H54 (cell line): Measurements from ENCODE around the gene CCL16.
"Not testable (repeated sequence)": the region's sequence is repeated elsewhere in the genome, so short reads cannot be mapped to it uniquely, and the experiment has no call there.

Experiments
- DNase-seq: peaks from one replicate; pipeline ENCODE4 v3.0.0; 2011; ENCODE audit warnings: low spot score, mixed read lengths; ENCODE audit not compliant: insufficient read length
- FAIRE-seq: peaks from 3 replicates; lab custom pipeline; 2011; peaks lifted over from hg19 to GRCh38; lab: Jason Lieb, UNC
- POLR2A ChIP-seq: IDR thresholded peaks from 2 replicates; pipeline ENCODE4 v1.6.1; 2011; ENCODE audit warnings: low read depth, mild to moderate bottlenecking, low read length

The CCL16 gene

GRCh38 chr17:35981246-35981645 lies at the start of gene CCL16:
Gene CCL16 (minus strand): TSS chr17:35981497. CDS start chr17:35981420, 77 bp downstream.
- DNase-seq (no peak), FAIRE-seq (no peak)
- no peak for TF ChIP-seq POLR2A

DNA sequence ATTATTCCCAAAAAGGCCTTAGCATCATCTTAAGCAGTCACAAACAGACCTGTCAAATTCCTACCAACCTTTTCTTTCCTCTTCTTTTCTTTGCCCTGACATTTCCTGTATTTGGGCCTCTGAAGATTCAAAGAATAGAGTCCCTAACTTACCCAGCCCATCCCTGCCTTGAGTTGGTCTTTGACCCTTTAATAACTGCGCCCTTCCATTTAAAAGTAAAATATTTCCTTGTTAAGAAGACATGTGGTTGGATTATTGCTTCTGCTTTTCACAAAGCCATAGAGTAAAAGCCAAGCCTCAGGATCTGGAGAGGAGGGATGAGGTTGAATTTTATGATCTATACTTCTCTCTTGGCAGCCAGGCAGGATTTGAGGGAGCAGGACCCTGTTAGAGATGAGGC lies 49.7 kb upstream of the CCL16 start:
- no peak for FAIRE-seq
- no peak for DNase-seq
- TF ChIP-seq POLR2A: no peak

DNA sequence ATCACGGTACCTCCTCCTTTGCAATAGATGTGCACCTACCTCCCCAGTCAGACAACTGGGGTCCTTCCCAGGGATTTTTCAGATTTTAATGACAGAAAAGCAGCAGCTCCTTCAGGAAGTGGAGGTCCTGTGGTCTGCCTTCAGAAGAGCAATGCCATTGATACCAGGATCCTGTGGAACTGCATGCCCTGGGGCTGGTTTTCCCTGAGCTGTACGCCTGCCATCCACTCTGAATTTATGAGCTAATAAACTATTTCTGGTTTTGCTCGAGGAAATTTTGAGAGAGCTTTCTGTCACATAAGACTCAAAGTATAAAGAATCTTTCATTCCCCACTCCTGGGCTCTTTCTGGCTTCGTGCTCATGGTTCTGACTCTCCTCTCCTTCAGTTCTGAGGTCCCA lies 46.5 kb upstream of the CCL16 start:
- FAIRE-seq (no peak), DNase-seq (no peak)
- TF ChIP-seq POLR2A: no peak

DNA sequence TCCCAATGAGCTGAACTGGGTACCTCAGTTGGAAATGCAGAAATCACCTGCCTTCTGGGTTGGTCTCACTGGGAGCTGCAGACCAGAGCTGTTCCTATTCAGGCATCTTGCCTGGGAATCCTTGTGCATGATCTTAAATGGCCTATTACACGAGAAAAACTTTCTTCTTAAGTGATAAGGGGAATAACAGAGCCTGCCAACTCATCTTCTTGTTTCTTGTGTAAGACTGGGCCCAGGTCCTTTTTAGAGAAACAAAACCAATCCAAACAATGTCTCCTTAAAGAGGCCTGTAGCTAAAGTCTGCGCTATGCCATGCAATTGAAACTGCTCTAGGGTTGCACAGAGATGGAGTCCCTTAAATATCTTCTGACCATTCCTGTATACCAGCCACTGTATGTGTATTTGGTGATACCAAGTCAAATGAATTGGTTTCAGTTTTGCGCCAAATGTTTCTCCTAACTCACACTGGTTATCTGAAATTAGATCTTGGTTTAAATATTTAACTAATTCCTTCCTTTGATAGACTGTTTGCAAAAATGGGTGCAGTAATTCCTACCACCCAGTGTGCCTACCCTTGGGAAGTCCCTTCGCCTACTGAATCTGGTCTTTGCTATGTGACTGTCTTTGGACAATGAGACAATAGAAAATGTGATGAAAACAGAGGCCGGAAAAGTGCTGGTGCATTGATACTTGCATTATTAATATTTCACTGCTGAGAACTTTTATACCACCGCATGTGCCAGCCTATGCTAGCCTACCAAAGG lies 43.0 kb upstream of the CCL16 start:
- FAIRE-seq (no peak), DNase-seq (no peak)
- TF ChIP-seq POLR2A: no peak

DNA sequence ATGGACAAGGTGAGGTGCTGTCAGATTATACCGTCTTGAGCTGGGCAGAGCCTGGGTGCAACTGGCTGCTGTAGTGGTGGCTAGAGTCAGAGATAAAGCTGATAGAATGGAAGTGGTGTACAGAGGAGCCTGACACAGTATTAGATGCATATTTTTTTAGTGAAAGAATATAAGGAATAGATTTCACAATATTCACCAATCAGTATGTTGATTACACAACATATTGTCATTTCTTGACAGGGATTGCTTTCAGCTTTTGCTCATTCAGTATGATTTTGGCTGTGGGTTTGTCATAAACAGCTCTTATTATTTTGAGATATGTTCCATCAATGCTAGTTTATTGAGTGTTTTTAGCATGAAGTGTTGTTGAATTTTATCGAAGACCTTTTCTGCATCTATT lies 38.1 kb upstream of the CCL16 start:
- TF ChIP-seq POLR2A: no peak
- DNase-seq: no peak
- no peak for FAIRE-seq

GRCh38 chr17:36017799-36018198 lies 36.5 kb upstream of the CCL16 start, which contains the start of gene CCL23:
Gene CCL23 (minus strand): TSS chr17:36017972. CDS start chr17:36017897, 75 bp downstream.
- no peak for TF ChIP-seq POLR2A
- DNase-seq (no peak), FAIRE-seq (no peak)

DNA sequence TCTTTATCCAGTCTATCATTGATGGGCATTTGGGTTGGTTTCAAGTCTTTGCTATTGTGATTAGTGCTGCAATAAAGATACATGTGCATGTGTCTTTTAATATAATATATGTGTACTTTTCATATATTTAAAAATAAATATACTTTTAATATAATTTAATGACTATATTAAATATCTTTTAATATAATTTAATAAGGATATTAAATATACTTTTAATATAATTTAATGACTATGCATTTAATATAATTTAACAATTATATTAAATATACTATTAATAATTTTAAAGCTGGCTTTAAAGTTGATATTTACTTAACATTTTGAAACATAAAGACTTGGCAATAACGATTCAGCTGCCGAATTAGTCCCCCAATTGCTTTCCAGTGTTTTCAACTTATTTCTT lies 35.3 kb upstream of the CCL16 start:
- no peak for DNase-seq
- TF ChIP-seq POLR2A: no peak
- no peak for FAIRE-seq

- not testable (repeated sequence) for DNase-seq, FAIRE-seq
Measured at GRCh38 chr17:36015895-36016294, 34.6 kb upstream of the CCL16 start.

- FAIRE-seq: no peak
- DNase-seq: no peak
- no peak for TF ChIP-seq POLR2A
Measured at GRCh38 chr17:36014946-36015345, 33.6 kb upstream of the CCL16 start.

DNA sequence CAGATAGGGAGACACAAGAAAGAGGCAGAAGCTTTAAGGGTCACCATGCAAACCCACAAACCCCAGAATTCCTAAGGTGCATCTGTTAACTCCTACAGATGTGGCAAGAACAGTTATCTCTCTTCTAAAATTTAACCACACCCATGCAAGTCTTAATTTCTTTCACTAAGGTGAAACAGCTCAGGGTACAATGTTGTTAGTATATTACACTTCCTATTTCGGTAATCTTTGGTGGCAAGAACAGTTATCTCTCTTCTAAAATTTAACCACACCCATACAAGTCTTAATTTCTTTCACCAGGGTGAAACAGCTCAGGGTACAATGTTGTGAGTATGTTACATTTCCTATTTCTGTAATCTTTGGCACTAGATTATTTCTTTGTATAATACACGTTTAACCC lies 29.9 kb upstream of the CCL16 start:
- FAIRE-seq (no peak), DNase-seq (no peak)
- TF ChIP-seq POLR2A: no peak

GRCh38 chr17:36008998-36009665 lies 27.8 kb upstream of the CCL16 start:
- DNase-seq: no peak
- TF ChIP-seq POLR2A: no peak
- FAIRE-seq: no peak

DNA sequence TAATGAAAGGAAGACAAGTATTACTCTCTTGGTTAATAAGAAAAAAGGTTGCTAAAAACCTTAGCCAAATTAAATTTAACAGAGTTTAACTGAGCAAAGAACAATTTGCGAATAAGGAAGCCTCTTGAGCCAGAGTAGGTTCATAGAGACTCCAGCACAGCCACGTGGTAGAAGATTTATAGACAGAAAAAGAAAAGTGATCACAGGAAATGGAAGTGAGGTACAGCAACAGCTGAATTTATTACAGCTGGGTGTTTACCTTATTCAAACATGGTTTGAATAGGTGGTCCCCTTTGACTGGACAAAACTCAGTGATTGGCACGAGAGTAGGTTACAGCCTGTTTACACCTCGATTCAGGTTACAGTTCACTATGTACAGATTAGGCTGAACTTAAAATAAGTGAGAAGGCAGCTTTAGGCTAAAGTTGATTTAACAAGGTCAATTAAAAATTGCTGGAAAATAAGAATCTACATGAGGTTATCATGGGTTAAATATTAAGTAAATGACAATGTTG lies 23.4 kb upstream of the CCL16 start:
- no peak for FAIRE-seq
- TF ChIP-seq POLR2A: no peak

GRCh38 chr17:36002631-36003030 lies 21.3 kb upstream of the CCL16 start:
- FAIRE-seq (no peak), DNase-seq (no peak)
- no peak for TF ChIP-seq POLR2A

More for the DNA sequence above, 23.4 kb upstream of the CCL16 start:
- no peak for DNase-seq

DNA sequence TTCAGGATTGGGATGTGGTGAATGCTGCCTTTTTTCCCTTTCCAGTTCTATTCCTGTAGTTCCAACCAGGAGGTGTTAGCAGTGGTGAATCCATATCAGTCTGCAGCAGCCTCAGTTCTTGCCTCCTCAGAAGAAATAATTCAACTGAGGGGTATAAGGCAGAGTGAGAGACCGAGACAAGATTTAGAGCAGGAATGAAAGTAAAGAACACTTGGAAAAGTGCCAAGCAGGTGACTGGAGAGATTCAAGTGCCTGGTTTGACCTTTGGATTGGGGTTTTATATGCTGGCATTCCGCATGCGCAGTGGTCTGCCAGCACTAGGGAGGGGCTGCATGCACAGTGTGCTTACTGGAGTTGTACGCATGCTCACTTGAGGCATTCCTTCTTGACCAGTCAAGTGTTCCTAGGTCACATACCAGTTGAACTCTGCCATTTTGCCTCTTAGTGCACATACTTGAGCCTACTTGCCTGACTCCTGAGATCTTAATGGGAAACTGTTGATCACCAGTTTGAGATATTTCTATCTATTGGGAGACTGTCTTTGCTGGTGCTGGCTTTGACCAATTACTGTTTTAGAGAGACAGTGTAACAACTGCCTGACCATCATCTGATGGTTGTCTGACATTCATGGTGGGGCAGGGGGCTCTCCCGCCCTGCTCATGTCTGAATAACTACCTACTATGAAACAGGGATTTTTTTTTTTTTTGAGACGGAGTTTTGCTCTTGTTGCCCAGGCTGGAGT lies 20.7 kb upstream of the CCL16 start:
- TF ChIP-seq POLR2A: no peak
- FAIRE-seq (no peak), DNase-seq (no peak)
